Measurements from ENCODE around the gene GGNBP2. TPM values are rescaled to one million over a fixed set of nuclear protein-coding genes. Genes with fewer than 3 reads are reported as not detected.
"Not testable (repeated sequence)": the region's sequence is repeated elsewhere in the genome, so short reads cannot be mapped to it uniquely, and the experiment has no call there.

The GGNBP2 gene
- polyA plus RNA-seq, 1 of the 3 experiments (the other 2 are of a cell fraction), result 79.3 TPM

DNA sequence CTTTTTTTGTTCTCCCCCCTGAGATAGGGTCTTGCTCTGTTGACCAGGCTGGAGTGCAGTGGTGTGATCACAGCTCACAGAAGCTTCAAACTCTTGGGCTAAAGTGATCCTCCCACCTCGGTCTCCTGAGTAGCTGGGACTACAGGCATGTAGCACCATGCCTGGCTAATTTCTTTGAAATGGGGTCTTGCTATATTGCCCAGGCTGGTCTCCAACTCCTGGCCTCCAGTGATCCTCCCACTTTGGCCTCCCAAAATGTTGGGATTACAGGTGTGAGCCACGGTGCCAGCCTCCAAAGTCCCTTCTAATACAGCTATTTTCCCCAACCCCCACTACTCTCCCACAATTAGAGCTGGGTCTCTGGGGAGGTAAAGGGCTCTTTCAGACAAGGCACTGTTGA, 36.3 kb upstream of the GGNBP2 start:
- H3K27me3 ChIP-seq (ENCODE audit: insufficient read depth); H3K27ac ChIP-seq (ENCODE audit: low read depth in 2 of 2, low read length in 1 of 2); H3K9me3 ChIP-seq; H3F3A ChIP-seq (replicated peaks; ENCODE audit: insufficient read depth); H3K4me3 ChIP-seq (ENCODE audit: low read depth in 2 of 2, low read length in 1 of 2); H3K9ac ChIP-seq; POLR2A ChIA-PET; H4K20me1 ChIP-seq (ENCODE audit: insufficient read depth); H3K9me2 ChIP-seq; H2AFZ ChIP-seq (ENCODE audit: low read depth); H3K4me1 ChIP-seq (ENCODE audit: control insufficient read depth in 1 of 2, insufficient read depth in 2 of 2, low read depth in 1 of 2, low read length in 1 of 2); H3K79me2 ChIP-seq (ENCODE audit: insufficient read depth); DNase-seq; H3K4me2 ChIP-seq: not testable (repeated sequence)
- CTCF ChIA-PET, result interaction anchor here (1.7 kb wide), 1 partner anchor 26 kb away, joined by 6 read pairs; no protein-coding TSS in a partner anchor
- WGBS (ENCODE audit: low lambda C conversion rate), result 100% methylated on average over 2 of the region's 2 CpGs
- peaks cover 8 to 60% of the 10 kb centered on the region in 2 experiments for H3K36me3 ChIP-seq (replicated peaks in 1 of 2; ENCODE audit: control insufficient read depth in 1 of 2, insufficient read depth in 2 of 2, low read length in 1 of 2)

DNA sequence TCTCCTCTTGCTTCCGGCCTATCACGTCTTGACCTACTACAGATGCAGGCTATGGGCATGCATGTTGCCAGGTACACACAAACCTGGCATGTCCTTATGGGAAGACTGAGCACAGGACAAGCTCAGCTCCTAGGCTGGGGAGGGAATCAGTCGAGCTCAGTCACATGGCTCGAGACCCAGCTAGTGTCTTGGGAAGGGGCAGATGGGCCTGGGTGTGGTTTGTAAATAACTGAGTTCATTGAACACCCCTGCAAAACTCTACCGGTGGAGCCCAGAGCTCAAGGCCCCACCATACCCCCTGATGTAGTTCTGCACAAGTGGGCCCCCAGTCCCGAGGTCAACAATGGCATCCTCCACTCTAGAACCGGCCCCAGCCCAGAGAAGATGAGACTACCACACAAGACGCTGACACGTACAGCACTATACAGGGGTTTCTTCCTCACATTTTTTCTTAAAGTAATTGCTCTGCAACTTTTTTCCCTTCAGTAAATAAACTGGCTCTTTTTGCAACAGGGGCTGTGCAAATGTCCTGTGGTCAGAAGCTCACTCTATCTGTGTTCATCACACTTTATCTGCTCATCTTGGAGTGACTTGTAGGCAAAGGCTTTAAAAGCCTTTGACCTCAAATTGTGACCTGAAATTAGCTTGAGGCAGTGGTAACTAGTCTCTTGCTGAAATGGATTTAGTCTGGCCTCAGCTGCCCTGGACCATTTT, 35.3 kb upstream of the GGNBP2 start:
- H3K36me3 ChIP-seq (replicated peaks in 1 of 2; ENCODE audit: control insufficient read depth in 1 of 2, insufficient read depth in 2 of 2, low read length in 1 of 2), result peaks cover 8 to 63% of the 10 kb centered on the region in 2 experiments
- no peaks in the 10 kb centered on the region for H3K27me3 ChIP-seq (ENCODE audit: insufficient read depth)
- H3K9me3 ChIP-seq, result no peaks in the 10 kb centered on the region
- WGBS (ENCODE audit: low lambda C conversion rate), result 75% methylated on average over 9 of the region's 9 CpGs
- H3K4me3 ChIP-seq (ENCODE audit: low read depth in 2 of 2, low read length in 1 of 2), result no peak overlapping the region
- no peaks in the 10 kb centered on the region for H3K4me1 ChIP-seq (ENCODE audit: control insufficient read depth in 1 of 2, insufficient read depth in 2 of 2, low read depth in 1 of 2, low read length in 1 of 2)
- POLR2A ChIA-PET, result no interaction called here
- H3K27ac ChIP-seq (ENCODE audit: low read depth in 2 of 2, low read length in 1 of 2), result no peak overlapping the region
- no peaks in the 10 kb centered on the region for H3K9me2 ChIP-seq
- H3K9ac ChIP-seq, result no peak overlapping the region
- H3F3A ChIP-seq (replicated peaks; ENCODE audit: insufficient read depth), result peaks cover 3% of the 10 kb centered on the region
- DNase-seq, result no peak
- no peaks in the 10 kb centered on the region for H3K79me2 ChIP-seq (ENCODE audit: insufficient read depth)
- H4K20me1 ChIP-seq (ENCODE audit: insufficient read depth), result no peaks in the 10 kb centered on the region
- H3K4me2 ChIP-seq, result no peak overlapping the region
- H2AFZ ChIP-seq (ENCODE audit: low read depth), result no peak overlapping the region
- TF ChIP-seq TAF1 (IDR thresholded peaks at IDR 0.05; ENCODE audit: borderline replicate concordance, low read depth, low read length), result no peak
- TF ChIP-seq ELF1 (IDR thresholded peaks at IDR 0.05), result no peak
- no peak for TF ChIP-seq FOXJ3 (CRISPR knock-in tag; IDR thresholded peaks at IDR 0.05)
- TF ChIP-seq, protein P1, sequence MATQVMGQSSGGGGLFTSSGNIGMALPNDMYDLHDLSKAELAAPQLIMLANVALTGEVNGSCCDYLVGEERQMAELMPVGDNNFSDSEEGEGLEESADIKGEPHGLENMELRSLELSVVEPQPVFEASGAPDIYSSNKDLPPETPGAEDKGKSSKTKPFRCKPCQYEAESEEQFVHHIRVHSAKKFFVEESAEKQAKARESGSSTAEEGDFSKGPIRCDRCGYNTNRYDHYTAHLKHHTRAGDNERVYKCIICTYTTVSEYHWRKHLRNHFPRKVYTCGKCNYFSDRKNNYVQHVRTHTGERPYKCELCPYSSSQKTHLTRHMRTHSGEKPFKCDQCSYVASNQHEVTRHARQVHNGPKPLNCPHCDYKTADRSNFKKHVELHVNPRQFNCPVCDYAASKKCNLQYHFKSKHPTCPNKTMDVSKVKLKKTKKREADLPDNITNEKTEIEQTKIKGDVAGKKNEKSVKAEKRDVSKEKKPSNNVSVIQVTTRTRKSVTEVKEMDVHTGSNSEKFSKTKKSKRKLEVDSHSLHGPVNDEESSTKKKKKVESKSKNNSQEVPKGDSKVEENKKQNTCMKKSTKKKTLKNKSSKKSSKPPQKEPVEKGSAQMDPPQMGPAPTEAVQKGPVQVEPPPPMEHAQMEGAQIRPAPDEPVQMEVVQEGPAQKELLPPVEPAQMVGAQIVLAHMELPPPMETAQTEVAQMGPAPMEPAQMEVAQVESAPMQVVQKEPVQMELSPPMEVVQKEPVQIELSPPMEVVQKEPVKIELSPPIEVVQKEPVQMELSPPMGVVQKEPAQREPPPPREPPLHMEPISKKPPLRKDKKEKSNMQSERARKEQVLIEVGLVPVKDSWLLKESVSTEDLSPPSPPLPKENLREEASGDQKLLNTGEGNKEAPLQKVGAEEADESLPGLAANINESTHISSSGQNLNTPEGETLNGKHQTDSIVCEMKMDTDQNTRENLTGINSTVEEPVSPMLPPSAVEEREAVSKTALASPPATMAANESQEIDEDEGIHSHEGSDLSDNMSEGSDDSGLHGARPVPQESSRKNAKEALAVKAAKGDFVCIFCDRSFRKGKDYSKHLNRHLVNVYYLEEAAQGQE (IDR thresholded peaks at IDR 0.05; ENCODE audit: low read depth, low read length), result no peak
- TF ChIP-seq, protein P2, sequence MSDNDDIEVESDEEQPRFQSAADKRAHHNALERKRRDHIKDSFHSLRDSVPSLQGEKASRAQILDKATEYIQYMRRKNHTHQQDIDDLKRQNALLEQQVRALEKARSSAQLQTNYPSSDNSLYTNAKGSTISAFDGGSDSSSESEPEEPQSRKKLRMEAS (IDR thresholded peaks at IDR 0.05; ENCODE audit: low read depth), result no peak
- no peak for TF ChIP-seq RXRA (IDR thresholded peaks at IDR 0.05; ENCODE audit: borderline replicate concordance, low read depth)
- TF ChIP-seq TCF12 (IDR thresholded peaks at IDR 0.05), result no peak
- TF ChIP-seq NFIC (IDR thresholded peaks at IDR 0.05; ENCODE audit: borderline replicate concordance), result no peak
- TF ChIP-seq, protein P3, sequence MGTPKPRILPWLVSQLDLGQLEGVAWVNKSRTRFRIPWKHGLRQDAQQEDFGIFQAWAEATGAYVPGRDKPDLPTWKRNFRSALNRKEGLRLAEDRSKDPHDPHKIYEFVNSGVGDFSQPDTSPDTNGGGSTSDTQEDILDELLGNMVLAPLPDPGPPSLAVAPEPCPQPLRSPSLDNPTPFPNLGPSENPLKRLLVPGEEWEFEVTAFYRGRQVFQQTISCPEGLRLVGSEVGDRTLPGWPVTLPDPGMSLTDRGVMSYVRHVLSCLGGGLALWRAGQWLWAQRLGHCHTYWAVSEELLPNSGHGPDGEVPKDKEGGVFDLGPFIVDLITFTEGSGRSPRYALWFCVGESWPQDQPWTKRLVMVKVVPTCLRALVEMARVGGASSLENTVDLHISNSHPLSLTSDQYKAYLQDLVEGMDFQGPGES (IDR thresholded peaks at IDR 0.05; ENCODE audit: low read depth, low read length), result no peak
- TF ChIP-seq TEAD4 (IDR thresholded peaks at IDR 0.05; ENCODE audit: borderline replicate concordance, insufficient read depth), result no peak
- TF ChIP-seq, protein P4, sequence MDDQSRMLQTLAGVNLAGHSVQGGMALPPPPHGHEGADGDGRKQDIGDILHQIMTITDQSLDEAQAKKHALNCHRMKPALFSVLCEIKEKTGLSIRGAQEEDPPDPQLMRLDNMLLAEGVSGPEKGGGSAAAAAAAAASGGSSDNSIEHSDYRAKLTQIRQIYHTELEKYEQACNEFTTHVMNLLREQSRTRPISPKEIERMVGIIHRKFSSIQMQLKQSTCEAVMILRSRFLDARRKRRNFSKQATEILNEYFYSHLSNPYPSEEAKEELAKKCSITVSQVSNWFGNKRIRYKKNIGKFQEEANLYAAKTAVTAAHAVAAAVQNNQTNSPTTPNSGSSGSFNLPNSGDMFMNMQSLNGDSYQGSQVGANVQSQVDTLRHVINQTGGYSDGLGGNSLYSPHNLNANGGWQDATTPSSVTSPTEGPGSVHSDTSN (IDR thresholded peaks at IDR 0.05), result no peak
- TF ChIP-seq, protein P5, sequence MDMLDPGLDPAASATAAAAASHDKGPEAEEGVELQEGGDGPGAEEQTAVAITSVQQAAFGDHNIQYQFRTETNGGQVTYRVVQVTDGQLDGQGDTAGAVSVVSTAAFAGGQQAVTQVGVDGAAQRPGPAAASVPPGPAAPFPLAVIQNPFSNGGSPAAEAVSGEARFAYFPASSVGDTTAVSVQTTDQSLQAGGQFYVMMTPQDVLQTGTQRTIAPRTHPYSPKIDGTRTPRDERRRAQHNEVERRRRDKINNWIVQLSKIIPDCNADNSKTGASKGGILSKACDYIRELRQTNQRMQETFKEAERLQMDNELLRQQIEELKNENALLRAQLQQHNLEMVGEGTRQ (IDR thresholded peaks at IDR 0.05; ENCODE audit: borderline replicate concordance, low read depth, low read length), result no peak
- CTCF ChIA-PET, result interaction anchor here (1.3 kb wide), 1 partner anchor 26 kb away, joined by 7 read pairs; no protein-coding TSS in a partner anchor
